Measurements from ENCODE around the gene SOX8. TPM values are rescaled to one million over a fixed set of nuclear protein-coding genes. Genes with fewer than 3 reads are reported as not detected.

Gene SOX8
- total RNA-seq, 1 donor from 2014 or later = 0.15 TPM

DNA sequence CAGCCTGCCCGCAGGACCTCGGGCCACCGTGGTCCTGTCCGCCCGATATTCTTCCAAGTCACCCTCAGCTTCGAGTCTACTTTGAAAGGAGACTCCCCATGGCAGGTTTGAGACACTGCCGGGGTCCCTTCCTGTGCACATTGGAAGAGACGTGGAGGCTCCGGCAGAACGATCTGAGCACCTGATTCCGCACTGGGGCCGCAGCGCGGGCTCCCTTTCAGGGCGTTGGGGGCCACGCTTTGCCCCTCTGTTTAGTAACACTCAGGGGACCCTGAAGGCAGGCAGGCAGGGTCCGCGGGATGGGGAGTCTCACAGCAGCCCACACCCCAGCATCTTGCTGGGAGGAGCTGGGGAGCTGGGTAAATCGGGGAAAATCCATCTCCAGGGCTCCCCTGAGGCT, 30.6 kb downstream of the SOX8 start:
- Mint-ChIP-seq H3K9me3 (ENCODE audit: low read depth) (no peaks in the 10 kb centered on the region), H3K4me3 (ENCODE audit: unreplicated experiment) (no peak overlapping the region), H3K27me3 (ENCODE audit: low read depth) (peaks cover 25% of the 10 kb centered on the region), H3K27ac (ENCODE audit: unreplicated experiment) (no peak overlapping the region), H3K4me1 (ENCODE audit: low read depth) (no peaks in the 10 kb centered on the region), H3K36me3 (ENCODE audit: low read depth) (no peaks in the 10 kb centered on the region)
- no peak for DNase-seq (ENCODE audit: low spot score)
- TF ChIP-seq, protein P1, sequence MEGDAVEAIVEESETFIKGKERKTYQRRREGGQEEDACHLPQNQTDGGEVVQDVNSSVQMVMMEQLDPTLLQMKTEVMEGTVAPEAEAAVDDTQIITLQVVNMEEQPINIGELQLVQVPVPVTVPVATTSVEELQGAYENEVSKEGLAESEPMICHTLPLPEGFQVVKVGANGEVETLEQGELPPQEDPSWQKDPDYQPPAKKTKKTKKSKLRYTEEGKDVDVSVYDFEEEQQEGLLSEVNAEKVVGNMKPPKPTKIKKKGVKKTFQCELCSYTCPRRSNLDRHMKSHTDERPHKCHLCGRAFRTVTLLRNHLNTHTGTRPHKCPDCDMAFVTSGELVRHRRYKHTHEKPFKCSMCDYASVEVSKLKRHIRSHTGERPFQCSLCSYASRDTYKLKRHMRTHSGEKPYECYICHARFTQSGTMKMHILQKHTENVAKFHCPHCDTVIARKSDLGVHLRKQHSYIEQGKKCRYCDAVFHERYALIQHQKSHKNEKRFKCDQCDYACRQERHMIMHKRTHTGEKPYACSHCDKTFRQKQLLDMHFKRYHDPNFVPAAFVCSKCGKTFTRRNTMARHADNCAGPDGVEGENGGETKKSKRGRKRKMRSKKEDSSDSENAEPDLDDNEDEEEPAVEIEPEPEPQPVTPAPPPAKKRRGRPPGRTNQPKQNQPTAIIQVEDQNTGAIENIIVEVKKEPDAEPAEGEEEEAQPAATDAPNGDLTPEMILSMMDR (IDR thresholded peaks at IDR 0.05) = no peak

DNA sequence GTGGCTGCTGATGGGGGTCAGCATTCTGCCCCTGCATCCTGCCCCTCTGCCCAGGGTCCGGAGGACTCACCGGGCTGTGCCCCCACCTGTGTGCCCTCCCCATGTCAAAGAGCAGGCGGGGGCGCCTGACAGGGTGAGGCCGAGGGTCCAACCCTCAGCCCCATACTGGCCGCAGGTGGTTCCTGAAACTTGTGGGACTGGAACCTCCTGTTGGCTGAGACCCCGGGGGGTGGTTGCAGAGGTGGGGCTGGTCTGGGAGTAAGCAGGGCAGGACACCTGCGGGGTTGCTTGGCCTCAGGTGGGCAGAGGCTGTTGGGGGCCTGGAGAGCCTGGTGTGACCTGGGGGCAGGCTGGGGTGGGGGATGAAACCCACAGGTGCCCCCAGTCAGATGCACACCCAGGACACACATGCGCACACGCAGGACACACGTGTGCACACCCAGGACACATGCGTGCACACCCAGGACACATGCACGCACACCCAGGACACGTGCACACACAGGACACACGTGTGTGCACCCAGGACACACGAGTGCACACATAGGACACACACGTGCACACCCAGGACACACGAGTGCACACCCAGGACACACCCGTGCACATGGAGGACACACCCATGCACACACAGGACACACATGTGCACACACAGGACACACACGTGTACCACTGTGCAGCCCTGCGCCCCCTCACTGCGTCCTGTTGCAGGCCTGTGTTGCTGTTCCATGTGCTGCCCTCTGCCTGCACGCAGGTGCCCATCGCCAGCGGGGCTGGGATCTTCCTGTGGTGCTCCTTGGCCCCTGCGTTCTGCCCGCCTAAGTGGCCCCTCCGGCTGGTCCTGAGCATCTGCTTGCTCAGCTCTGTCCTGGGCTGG, 31.4 kb downstream of the SOX8 start:
- no peaks in the 10 kb centered on the region for H3K36me3 Mint-ChIP-seq (ENCODE audit: low read depth)
- H3K27ac Mint-ChIP-seq (ENCODE audit: unreplicated experiment) = no peak overlapping the region
- TF ChIP-seq, protein P1 (IDR thresholded peaks at IDR 0.05) = no peak
- DNase-seq (ENCODE audit: low spot score) = no peak
- no peaks in the 10 kb centered on the region for H3K4me1 Mint-ChIP-seq (ENCODE audit: low read depth)
- H3K27me3 Mint-ChIP-seq (ENCODE audit: low read depth) = peaks cover 27% of the 10 kb centered on the region
- H3K9me3 Mint-ChIP-seq (ENCODE audit: low read depth) = no peaks in the 10 kb centered on the region
- H3K4me3 Mint-ChIP-seq (ENCODE audit: unreplicated experiment) = no peak overlapping the region

DNA sequence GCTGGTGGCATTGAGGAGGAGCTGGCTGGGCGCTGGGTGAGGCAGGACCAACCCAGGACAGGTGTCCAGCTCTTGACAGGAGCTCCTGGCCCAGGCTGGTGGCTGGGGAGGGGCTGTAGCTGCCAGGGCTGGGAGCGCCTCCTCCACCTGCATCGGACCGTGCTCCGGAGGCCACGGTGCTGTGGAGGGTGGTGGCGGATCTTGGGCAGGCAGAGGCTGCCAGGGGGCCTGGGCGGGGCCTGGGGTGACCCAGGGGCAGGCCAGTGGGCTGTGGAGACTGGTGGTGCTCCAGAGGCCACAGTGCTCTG, 32.0 kb downstream of the SOX8 start:
- H3K27ac Mint-ChIP-seq (ENCODE audit: unreplicated experiment) = no peak overlapping the region
- no peaks in the 10 kb centered on the region for H3K36me3 Mint-ChIP-seq (ENCODE audit: low read depth)
- peaks cover 27% of the 10 kb centered on the region for H3K27me3 Mint-ChIP-seq (ENCODE audit: low read depth)

DNA sequence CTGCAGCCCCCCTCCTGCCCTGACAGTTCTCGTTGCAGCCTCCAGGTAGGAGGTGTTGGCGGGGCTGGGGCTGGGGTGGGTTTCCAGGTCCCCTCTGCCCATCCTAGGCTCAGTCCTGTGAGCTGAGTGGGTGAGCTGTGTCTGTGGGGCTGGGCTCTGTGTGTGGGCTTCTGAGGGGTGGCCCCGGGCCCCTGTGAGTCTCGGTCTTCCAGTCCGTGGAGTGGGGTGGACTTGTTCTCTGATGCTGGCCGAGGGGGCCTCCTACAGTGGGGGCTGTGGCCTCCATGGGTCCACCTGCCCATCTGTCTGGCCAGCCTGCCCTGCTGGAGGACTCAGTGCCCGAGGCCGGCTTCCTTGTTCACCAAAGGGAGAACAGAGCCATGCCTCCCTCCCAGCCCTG, 32.7 kb downstream of the SOX8 start:
- Mint-ChIP-seq H3K4me3 (ENCODE audit: unreplicated experiment) (no peak overlapping the region), H3K27ac (ENCODE audit: unreplicated experiment) (no peak overlapping the region), H3K36me3 (ENCODE audit: low read depth) (no peaks in the 10 kb centered on the region), H3K4me1 (ENCODE audit: low read depth) (no peaks in the 10 kb centered on the region), H3K27me3 (ENCODE audit: low read depth) (peaks cover 24% of the 10 kb centered on the region), H3K9me3 (ENCODE audit: low read depth) (no peaks in the 10 kb centered on the region)
- DNase-seq (ENCODE audit: low spot score) = no peak
- TF ChIP-seq, protein P1 (IDR thresholded peaks at IDR 0.05) = no peak

More for the DNA sequence above, 32.0 kb downstream of the SOX8 start:
- no peak for DNase-seq (ENCODE audit: low spot score)
- Mint-ChIP-seq H3K4me1 (ENCODE audit: low read depth) (no peaks in the 10 kb centered on the region), H3K9me3 (ENCODE audit: low read depth) (no peaks in the 10 kb centered on the region), H3K4me3 (ENCODE audit: unreplicated experiment) (no peak overlapping the region)
- TF ChIP-seq, protein P1 (IDR thresholded peaks at IDR 0.05) = no peak

DNA sequence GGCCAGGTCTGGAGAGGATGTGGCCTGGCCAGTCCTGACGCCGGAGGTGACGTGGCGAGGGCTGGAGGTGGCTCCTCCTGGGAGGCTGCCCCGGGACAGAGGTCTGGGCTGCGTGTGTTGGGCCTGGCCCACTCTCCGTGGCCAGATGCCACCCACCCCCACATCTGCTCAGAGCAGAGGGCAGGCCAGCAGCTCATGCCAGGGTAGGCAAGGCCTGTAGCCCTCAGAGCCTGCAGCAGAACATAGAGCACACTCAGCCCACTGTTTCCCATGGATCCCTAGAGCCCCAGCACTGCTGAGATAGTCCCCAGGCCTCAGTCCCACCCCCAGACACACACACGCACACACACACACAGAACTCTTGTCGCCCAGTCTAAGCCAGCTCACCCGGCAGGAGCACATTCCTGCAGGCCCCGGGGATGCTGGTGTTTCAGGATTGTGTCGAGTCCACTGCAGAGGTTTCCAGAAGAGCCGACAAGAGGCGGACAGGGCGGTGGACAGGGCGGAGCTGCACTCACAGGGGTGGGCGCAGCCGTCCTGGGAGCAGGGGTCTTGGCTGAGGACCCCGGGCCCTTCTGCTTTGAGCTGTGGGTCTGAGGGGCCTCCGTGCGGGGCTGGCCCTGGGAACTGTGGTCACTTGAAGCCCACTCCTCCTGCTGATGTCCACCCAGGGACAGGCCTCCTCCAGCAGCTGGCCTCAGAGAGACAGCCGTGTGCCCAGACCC, 33.4 kb downstream of the SOX8 start:
- Mint-ChIP-seq H3K4me1 (ENCODE audit: low read depth) (no peaks in the 10 kb centered on the region), H3K27ac (ENCODE audit: unreplicated experiment) (no peak overlapping the region), H3K4me3 (ENCODE audit: unreplicated experiment) (no peak overlapping the region), H3K36me3 (ENCODE audit: low read depth) (no peaks in the 10 kb centered on the region), H3K9me3 (ENCODE audit: low read depth) (no peaks in the 10 kb centered on the region), H3K27me3 (ENCODE audit: low read depth) (peaks cover 26% of the 10 kb centered on the region)
- TF ChIP-seq, protein P1 (IDR thresholded peaks at IDR 0.05) = no peak
- no peak for DNase-seq (ENCODE audit: low spot score)

Measured in chondrocyte (in vitro differentiated cells).